AG04449 (cell line): ENCODE measurements around the gene UBE2O.

ENCODE experiments used
- CTCF ChIA-PET: fragments of 350-600 bp; formaldehyde crosslinking; extraction: SDS; loops from one replicate; lab custom pipeline; 2021; ENCODE audit warnings: antibody characterized with exemption; lab: Yijun Ruan, JAX
- POLR2A ChIA-PET: fragments of 400-600, 350-600 bp; formaldehyde crosslinking; extraction: SDS; loops from one replicate; lab custom pipeline; 2020; ENCODE audit warnings: antibody characterized with exemption, inconsistent platforms; lab: Yijun Ruan, JAX
- DNase-seq: peaks from one replicate; pipeline ENCODE4 v3.0.0-alpha.2; 2010; ENCODE audit warnings: low read depth, low spot score
- H3K4me3 ChIP-seq: 2 replicates; pipeline ENCODE4 v1.5.1; 2011; ENCODE audit warnings: low read depth, mild to moderate bottlenecking, control low read depth, low read length
- CTCF ChIP-seq: IDR thresholded peaks from one replicate; pipeline ENCODE4 v1.5.1; 2011; ENCODE audit warnings: mild to moderate bottlenecking, moderate library complexity, low read length, control low read depth, inconsistent platforms; ENCODE audit not compliant: insufficient read depth; ENCODE audit errors: missing control alignments

The UBE2O gene

DNA sequence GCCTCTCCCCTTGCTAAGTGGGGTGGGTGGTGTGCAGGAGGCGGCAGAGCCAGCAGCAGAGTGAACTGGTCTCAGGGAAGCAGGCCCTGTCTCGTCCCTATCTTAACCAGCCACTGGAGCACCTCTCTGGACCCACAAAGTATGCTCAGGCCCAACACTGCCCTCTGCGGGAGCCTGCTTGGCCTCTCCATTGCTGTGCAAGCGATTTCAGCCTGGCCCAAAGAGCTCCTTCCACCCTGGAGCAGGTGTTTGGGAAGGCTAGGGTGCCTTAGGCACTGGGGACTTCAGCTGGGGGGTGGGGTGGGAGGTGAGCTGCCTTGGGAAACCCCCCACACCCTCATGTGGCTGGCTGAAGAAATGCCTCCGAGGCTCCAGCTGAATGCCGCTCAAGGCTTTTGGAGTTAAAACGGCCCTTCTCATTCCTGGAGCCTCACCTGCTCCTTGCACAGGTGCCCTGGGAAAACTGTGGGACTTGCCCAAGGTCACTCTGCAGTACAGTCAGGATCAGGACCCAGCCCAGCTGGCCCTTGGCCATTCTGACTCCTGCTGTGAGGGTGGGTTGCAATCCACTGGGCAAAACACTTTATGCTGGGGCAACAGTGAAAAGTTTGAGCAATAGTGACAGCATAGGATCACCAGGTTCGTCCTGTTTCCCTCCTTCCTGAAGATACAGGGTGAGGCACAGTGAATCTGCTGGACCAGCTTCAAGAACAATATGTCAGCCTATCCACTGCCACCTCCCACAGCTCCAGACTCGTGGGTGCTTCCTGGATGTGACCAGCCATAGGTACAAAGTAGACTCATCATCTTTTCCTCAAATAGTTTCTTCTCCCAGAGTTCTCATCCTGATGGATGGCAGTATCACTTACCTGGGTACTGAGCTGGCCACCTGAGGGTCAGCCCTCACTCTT, 5.9 kb upstream of the UBE2O start:
- ChIA-PET CTCF (interaction anchor here (0.8 to 34.4 kb wide), 40 partner anchors 9 to 256 kb away, joined by 3 to 1209 read pairs (median 7); partner anchors contain the start of genes AANAT, QRICH2, RHBDF2 and SPHK1), POLR2A (no interaction called here)
- H3K4me3 ChIP-seq = no peak overlapping the region
- no peak for DNase-seq
- TF ChIP-seq CTCF = peak; percentile 87

DNA sequence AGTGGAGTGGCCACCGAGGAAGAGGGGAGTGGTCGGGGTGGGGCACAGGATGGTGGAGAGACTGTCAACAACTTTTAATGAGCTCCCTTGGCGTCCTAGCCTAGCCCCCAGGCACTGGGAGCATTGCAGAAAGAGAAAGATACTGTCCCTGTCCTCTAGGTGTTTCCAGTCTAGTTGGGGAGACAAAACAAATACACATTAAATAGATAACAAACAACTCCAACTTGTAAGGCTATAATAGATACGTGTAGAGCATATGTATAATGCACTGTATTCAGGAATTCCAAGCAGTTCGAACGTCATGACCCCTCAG, 435 bp upstream of the UBE2O start:
- CTCF ChIA-PET = interaction anchor here (0.9 to 34.4 kb wide), 22 partner anchors 10 to 171 kb away, joined by 3 to 1209 read pairs (median 4); partner anchors contain the start of genes AANAT, RHBDF2 and SPHK1
- POLR2A ChIA-PET = no interaction called here
- no peak for TF ChIP-seq CTCF
- no peak for DNase-seq
- no peak overlapping the region for H3K4me3 ChIP-seq

DNA sequence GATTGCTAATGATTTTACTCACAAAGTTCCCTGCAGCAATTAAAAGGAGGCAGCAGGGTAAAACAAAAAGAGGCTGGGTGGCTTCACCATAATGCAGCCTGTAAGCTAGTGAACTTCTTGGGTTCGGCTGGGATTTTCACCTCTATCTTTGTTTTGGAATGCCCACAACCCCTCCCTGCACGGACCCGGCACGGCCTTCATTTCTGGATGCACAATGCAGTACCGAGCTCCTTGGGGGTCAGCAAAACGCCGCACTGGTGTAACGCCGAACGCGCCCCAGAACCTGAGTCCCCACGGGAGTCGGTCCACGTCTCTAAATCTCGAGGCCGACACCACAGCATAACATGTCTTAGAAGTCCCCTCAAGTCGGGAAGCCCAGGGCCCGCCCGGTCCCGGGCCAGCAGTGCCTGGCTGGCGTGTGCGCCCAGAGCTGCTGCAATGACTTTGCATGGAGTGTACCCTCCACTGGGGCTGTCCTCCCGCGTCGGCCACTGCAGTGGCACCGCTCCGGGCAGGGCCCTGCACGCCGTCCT, 759 bp downstream of the UBE2O start:
- TF ChIP-seq CTCF = no peak
- DNase-seq = no peak
- CTCF ChIA-PET = interaction anchor here (0.7 to 34.4 kb wide), 10 partner anchors 11 to 172 kb away, joined by 3 to 1209 read pairs (median 4); partner anchors contain the start of genes AANAT and RHBDF2
- POLR2A ChIA-PET = interaction anchor here (0.8 kb wide), 1 partner anchor 99 kb away, joined by 3 read pairs; no protein-coding TSS in a partner anchor
- H3K4me3 ChIP-seq = peak overlapping the region; percentile 77

DNA sequence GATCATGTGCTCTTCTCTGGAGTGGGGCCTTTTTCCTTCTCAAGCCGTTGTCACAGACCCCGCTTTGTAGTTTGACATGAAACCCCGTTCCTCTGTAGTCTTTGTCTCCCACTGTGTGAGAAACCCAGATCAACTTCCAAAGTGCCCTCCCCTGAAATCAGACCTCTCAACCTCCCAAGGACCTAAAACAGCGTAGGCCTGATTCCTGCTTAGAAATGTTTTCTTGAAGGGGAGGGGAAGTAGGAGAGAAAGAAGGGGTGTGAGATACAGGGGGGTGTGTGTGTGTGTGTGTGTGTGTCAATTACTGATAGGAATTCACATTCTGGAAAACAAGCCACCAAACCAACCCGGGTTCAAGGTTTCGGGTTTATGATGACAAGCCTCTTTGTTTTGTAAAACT, 1.4 kb downstream of the UBE2O start:
- no peak for DNase-seq
- no peak for TF ChIP-seq CTCF
- peak overlapping the region; percentile 77 for H3K4me3 ChIP-seq
- ChIA-PET CTCF (interaction anchor here (0.7 to 34.4 kb wide), 13 partner anchors 12 to 173 kb away, joined by 3 to 1209 read pairs (median 5); partner anchors contain the start of genes AANAT and RHBDF2), POLR2A (no interaction called here)

GRCh38 chr17:76449126-76449525, 3.8 kb downstream of the UBE2O start:
- no peak for DNase-seq
- no peak for TF ChIP-seq CTCF
- no peak overlapping the region for H3K4me3 ChIP-seq
- ChIA-PET POLR2A (no interaction called here), CTCF (interaction anchor here (0.8 to 34.4 kb wide), 6 partner anchors 10 to 74 kb away, joined by 3 to 1209 read pairs (median 9); partner anchors contain the start of genes AANAT and RHBDF2)
